ENCODE data around the gene OR2T5.
"Not testable (repeated sequence)": the region's sequence is repeated elsewhere in the genome, so short reads cannot be mapped to it uniquely, and the experiment has no call there.

OR2T5 gene, protein sequence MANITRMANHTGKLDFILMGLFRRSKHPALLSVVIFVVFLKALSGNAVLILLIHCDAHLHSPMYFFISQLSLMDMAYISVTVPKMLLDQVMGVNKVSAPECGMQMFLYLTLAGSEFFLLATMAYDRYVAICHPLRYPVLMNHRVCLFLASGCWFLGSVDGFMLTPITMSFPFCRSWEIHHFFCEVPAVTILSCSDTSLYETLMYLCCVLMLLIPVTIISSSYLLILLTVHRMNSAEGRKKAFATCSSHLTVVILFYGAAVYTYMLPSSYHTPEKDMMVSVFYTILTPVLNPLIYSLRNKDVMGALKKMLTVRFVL

GRCh38 chr1:248488289-248488688 is at the start of gene OR2T5:
Gene OR2T5 (plus strand): TSS chr1:248488589. CDS start chr1:248488589, 0 bp downstream.
- not testable (repeated sequence) for DNase-seq

DNA sequence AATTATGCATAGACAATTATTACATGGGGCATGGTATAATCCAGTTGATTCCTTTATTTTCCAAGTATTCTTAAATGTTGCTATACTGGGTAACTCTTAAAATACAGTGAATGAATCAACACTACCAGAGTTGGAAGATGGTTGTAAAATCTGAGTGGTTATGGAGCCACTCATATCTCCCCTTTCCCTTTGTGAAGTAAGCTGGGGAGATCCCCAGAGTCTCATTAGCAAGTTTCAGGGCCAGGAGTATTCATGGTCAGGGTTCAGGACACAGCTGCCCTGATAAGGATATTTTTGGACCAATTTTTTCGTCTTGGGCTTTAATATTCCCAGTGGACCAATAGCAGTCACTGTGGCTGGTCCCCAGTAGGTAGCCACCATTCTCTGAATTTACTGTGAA is 49.7 kb upstream of the OR2T5 start:
- not testable (repeated sequence) for DNase-seq

DNA sequence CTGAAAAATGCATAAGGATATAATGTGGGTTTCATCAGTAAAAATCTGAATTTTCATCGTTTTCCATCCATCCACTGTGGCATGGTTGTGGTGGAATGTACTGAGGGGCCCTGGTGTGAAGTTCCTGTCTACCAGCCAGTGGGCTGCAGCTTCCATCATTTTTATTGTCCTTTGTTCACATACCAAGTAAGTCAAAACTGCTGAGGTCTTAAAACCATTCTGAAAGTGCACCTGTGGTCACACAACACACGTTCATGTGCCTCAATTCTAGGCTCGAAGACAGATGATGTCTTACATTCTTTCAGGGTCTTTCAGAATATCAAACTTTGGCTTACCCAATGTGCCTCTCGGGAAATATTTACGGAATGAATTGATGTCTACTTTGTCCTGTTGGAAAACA is 49.1 kb upstream of the OR2T5 start:
- DNase-seq = not testable (repeated sequence)

GRCh38 chr1:248442500-248443277 is 45.7 kb upstream of the OR2T5 start:
- not testable (repeated sequence) for DNase-seq

- not testable (repeated sequence) for DNase-seq
Measured at GRCh38 chr1:248444603-248445002, 43.8 kb upstream of the OR2T5 start.

DNA sequence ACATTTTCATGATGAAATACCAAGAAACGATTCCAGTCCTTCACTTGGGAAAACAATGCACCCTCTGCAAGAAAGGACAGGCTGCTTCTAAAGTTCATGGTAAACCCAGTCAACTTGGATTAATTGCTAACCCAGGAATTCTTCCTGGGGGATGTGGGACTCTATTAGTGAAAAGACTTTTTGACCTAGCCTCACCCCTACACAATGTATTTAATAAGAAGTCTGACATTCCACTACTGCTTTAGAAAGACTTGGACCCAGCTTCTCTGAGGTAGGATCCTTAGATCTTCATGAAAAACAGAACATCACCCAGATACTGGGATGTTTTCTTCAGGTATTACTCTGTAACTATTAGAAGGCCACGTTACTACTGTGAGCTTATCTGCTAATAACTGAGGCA is 43.0 kb upstream of the OR2T5 start, which contains the start of gene OR2T2:
Gene OR2T2 (plus strand): TSS at position 239 of the 400 bp plus-strand sequence. CDS start 7,161 bp downstream, outside the sequence.
- not testable (repeated sequence) for DNase-seq

DNA sequence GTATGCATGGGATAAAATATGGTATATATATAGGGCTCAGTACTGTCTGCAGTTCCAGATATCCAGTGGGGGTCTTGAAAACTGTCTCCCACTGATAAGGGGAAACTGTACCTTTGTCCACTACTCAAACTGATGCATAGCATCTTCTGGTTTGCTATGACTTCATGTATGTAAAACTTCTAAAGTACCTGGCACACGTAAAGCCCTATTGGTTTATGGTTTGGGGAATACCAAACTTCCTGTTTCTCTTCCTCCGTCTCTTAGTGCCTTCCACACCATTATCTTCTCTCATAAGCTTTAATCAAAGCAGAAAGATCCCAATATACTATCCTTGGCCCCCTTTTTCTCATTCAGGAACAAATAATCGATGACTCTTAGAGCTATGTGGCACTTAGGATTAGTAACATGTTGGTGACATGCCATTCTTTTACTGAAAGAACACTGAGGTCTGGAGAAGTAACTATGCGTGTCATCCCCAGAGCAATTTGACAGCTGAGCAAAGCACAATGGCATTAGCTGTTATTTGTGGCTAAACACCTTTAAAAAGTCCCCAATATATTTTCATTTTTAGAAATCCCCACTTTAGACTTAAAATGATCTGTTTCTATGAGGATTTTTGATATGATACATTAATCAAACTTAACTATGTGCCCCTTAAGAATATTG is 39.8 kb upstream of the OR2T5 start:
- DNase-seq = not testable (repeated sequence)

DNA sequence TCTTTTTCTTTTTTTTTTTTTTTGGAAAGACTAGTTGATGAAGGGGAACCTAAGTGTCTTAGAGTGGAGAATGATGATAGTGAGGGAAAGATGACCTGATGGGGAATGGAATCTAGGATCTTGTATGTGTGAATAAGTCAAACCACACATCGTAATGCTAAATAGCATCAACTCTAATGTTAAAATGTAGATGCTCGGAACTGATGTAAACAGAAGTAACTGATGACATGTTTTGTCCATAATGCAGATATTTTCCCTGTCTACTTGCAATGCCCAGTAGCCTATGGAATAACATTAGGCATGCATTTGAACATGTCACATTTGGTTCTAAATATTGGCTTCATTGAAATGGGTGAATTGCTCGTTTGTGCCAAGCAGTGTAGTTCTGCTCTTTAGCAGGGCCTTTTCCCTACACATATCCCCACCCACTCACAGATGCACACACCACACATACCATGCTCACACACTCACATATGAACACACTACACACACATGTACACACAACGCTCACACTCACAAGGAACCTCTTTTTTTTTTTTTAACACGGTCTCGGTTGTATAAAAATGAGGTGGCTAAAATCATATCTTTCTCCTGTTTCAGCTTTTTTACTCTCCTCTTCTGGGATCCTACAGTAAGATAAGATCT is 38.4 kb upstream of the OR2T5 start:
- not testable (repeated sequence) for DNase-seq

DNA sequence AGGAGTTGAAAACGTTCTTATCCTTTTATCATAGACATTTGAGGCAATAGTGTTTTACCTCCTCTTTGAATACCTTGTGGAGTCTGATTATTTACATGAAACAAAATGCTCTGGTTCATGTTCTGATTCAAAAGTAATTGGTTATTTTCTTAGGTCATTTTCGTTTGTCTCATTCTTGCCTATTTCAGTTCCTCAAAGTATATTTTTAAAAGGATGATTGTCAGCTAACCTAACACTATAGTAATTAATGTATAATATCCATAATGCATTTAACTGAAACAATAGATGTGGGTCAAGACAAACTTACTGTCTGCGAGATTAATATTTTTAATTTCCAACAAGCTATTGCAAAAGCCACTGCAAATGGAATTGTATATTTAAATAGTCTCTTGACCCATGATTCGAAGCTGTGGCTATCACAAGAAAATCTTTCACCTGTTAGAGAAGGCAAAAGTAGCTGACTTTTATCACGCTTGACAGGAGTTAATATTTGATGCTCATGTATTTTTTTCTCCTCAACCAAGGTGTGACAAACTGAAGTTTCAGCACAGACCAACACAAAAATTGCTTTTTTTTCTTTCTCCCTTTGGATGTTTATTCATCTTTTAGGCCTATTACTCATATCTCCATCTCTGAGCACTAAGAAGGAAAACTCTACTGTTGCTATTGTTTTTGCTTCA is 37.8 kb upstream of the OR2T5 start:
- DNase-seq = not testable (repeated sequence)

GRCh38 chr1:248453619-248454018 is 34.8 kb upstream of the OR2T5 start:
- not testable (repeated sequence) for DNase-seq

- not testable (repeated sequence) for DNase-seq
Measured at GRCh38 chr1:248455045-248455444, 33.3 kb upstream of the OR2T5 start.

DNA sequence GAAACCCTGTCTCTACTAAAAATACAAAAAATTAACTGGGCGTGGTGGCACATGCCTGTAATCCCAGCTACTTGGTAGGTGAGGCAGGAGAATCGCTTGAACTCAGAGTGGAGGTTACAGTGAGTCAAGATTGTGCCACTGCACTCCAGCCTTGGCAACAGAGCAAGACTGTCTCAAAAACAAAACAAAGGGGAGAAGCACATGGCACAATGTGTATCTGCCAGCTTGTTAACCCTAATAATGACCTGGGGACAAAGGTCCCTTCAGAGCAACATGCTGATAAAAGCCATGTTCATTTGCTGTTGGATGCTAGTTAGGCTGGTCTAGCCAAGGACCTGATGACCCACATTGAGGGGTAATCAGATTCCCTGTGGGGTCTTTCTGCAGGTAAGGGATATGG is 31.8 kb upstream of the OR2T5 start:
- not testable (repeated sequence) for DNase-seq

DNA sequence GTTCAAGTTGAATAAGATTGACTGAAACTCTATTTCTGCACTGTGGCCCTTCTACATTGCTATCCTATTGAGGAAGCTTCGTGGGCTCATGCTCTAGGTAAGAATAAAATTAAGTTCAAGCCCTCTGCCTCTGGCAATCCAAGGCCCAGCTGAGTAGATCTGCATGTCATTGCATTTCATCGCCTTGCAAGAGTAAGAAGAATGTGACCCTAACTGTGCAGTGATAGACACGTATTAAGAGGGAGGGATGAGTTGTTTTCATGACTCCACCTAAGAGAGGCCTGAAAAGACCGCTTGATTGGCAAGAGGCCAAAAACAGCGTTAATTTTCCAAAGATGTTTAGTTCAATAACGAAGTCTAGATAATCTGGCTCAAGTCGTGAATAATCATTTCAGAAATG is 29.3 kb upstream of the OR2T5 start:
- not testable (repeated sequence) for DNase-seq

DNA sequence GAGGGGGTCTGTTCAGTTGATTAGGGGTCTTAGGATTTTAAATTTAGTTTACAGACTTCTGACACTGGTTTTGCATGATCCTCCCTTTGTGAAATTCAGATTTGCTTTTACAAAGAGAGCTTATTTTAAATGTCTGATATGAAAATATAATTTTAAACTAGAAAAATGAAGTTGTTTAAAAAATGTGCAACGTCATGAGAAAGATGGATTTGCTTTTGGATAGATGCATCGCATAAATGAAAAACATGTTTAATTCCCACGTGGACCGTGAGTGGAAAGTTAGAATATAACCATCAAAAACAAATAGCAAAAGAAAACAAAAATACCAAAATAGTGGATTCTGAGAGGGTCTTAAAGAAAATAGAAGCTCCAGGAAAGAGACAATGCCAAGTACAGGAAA is 17.2 kb upstream of the OR2T5 start:
- DNase-seq = no peak

DNA sequence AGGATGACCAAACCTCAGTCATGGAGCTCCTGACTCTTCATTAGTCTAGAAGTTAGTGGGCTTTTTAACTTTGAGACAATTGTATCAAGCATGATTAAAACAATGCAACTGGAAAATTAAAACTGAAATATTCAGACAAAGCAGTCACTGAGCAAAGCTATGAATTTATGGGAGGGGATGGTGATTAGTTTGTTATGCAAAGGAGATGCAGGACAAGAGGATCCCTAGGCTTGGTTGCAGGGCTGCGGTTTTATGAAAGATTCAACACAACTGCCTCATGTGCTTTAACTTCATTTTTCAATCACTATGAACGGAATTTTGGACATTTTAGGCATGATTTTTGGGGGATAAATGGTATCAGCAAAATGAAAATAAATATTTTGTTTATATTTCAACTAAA is 16.3 kb upstream of the OR2T5 start:
- not testable (repeated sequence) for DNase-seq

- not testable (repeated sequence) for DNase-seq
Measured at GRCh38 chr1:248473051-248473450, 15.3 kb upstream of the OR2T5 start, which contains the start of gene OR2T3. Gene OR2T3 (plus strand): TSS chr1:248473351. CDS start chr1:248473351, 0 bp downstream.

DNA sequence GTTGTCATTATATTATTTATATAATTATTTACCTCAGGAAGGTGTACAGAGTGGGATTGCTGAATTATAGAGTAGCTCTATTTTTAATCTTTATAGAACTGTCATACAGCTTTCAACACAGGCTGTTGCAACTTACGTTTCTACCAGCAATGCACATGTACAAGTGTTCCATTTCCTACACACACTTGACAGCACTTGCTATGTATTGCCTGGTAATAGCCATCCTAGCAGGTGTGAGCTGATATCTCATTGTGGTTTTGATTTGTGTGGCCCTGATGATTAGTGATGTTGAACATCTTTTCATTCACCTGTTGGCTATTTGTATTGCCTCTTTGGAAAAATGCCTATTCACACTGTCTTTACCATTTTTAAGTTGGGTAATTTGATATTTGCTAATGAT is 12.7 kb upstream of the OR2T5 start:
- not testable (repeated sequence) for DNase-seq

- not testable (repeated sequence) for DNase-seq
Measured at GRCh38 chr1:248481686-248482579, 6.5 kb upstream of the OR2T5 start.

DNA sequence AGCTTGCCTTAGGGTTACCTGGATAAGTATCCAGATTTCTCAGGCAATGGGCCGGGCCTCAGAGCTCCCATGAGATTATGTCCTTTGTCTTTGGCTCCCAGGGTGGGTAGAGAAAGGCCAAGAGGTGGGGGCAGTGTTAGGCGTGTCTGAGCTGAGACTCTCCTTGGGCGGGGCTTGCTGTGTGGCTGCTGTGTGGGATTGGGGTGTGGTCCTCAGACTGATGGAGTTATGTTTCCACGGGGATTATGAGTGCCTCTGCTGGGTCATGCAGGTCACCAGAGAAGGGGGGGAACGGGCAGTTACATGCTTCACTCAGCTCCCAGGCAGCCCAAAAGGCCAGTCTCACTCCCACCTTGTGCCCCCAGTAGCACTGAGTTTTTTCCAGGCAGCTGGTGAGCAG is 8.3 kb downstream of the OR2T5 start:
- DNase-seq = not testable (repeated sequence)

GRCh38 chr1:248500305-248501035 is 12.1 kb downstream of the OR2T5 start:
- not testable (repeated sequence) for DNase-seq
